Neural cell (in vitro differentiated cells): ENCODE data around the gene PANX2. TPM values are rescaled to one million over a fixed set of nuclear protein-coding genes. Genes with fewer than 3 reads are reported as not detected.
A peak's percentile ranks its signal among the peaks of the same experiment; 100 is the strongest.

Experiments used
- H2AFZ ChIP-seq: fragments of 200-600, 300-800 bp; sonication (generic), shearing (Covaris generic); 2 replicates; pipeline ENCODE4 v1.6.0; 2014; ENCODE audit warnings: low read depth, mild to moderate bottlenecking, antibody characterized with exemption, low read length, moderate library complexity
- H3F3A ChIP-seq: fragments of 200-600 bp; shearing (Covaris generic); 2 replicates; pipeline ENCODE4 v1.6.1; 2016; ENCODE audit warnings: mild to moderate bottlenecking, moderate library complexity, mixed read lengths, antibody characterized with exemption, low read length; ENCODE audit not compliant: insufficient read depth, poor library complexity, severe bottlenecking
- H3K27ac ChIP-seq: fragments of 200-600, 300-800 bp; sonication (generic), shearing (Covaris generic); 2 replicates; pipeline ENCODE4 v1.5.1; 2014; ENCODE audit warnings: mild to moderate bottlenecking, low read length, moderate library complexity
- H3K27me3 ChIP-seq: fragments of 300-800, 200-600 bp; sonication (generic), shearing (Covaris generic); 2 replicates; pipeline ENCODE4 v1.6.0; 2014; ENCODE audit warnings: mild to moderate bottlenecking, low read depth, low read length, moderate library complexity; ENCODE audit not compliant: insufficient read depth
- H3K36me3 ChIP-seq: fragments of 300-800, 200-600 bp; sonication (generic), shearing (Covaris generic); 2 replicates; pipeline ENCODE4 v1.5.1; 2014; ENCODE audit warnings: mild to moderate bottlenecking, antibody characterized with exemption, low read length, moderate library complexity; ENCODE audit not compliant: insufficient read depth
- H3K4me2 ChIP-seq: fragments of 300-800, 200-600 bp; sonication (generic), shearing (Covaris generic); 2 replicates; pipeline ENCODE4 v1.6.0; 2014; ENCODE audit warnings: mild to moderate bottlenecking, low read length
- H3K4me3 ChIP-seq: fragments of 300-800, 200-600 bp; sonication (generic), shearing (Covaris generic); 2 replicates; pipeline ENCODE4 v1.5.1; 2014; ENCODE audit warnings: mild to moderate bottlenecking, low read length, moderate library complexity
- H3K79me2 ChIP-seq: fragments of 200-600 bp; shearing (Covaris generic); replicated peaks from 2 replicates; pipeline ENCODE4 v1.6.0; 2014; ENCODE audit warnings: mild to moderate bottlenecking, low read length, moderate library complexity; ENCODE audit not compliant: insufficient read depth
- H3K9ac ChIP-seq: fragments of 300-800, 200-600 bp; sonication (generic), shearing (Covaris generic); 2 replicates; pipeline ENCODE4 v1.6.1; 2016; ENCODE audit warnings: mild to moderate bottlenecking, low read length, mixed read lengths
- H3K9me2 ChIP-seq: fragments of 200-600 bp; shearing (Covaris generic); 2 replicates; pipeline ENCODE4 v1.6.1; 2016; ENCODE audit warnings: mild to moderate bottlenecking, low read length, mixed read lengths; ENCODE audit not compliant: insufficient read depth
- H3K9me3 ChIP-seq: fragments of 200-600, 300-800 bp; sonication (generic), shearing (Covaris generic); 2 replicates; pipeline ENCODE4 v1.6.1; 2016; ENCODE audit warnings: mild to moderate bottlenecking, mixed run types, low read length, moderate library complexity, mixed read lengths
- H4K20me1 ChIP-seq: fragments of 200-600 bp; shearing (Covaris generic); 2 replicates; pipeline ENCODE4 v1.6.1; 2016; ENCODE audit warnings: mild to moderate bottlenecking, mixed run types; ENCODE audit not compliant: insufficient read depth
- EP300 ChIP-seq: fragments of 450-650 bp; conservative IDR thresholded peaks from 2 replicates; pipeline ENCODE4 v1.6.1; 2014; ENCODE audit warnings: antibody characterized with exemption, mild to moderate bottlenecking, moderate library complexity; ENCODE audit not compliant: poor library complexity, severe bottlenecking
- EZH2 ChIP-seq: fragments of 200-600, 300-800 bp; shearing (Covaris generic), sonication (generic); IDR thresholded peaks from 2 replicates; pipeline ENCODE4 v1.6.1; 2014; ENCODE audit warnings: antibody characterized with exemption, low read length, borderline replicate concordance, mild to moderate bottlenecking; ENCODE audit not compliant: insufficient read depth, poor library complexity, severe bottlenecking
- MXI1 ChIP-seq: fragments of 450-650 bp; conservative IDR thresholded peaks from 2 replicates; pipeline ENCODE4 v1.6.1; 2014; ENCODE audit warnings: antibody characterized with exemption, mild to moderate bottlenecking; ENCODE audit not compliant: poor library complexity, severe bottlenecking
- POLR2AphosphoS5 ChIP-seq: IDR thresholded peaks from 2 replicates; pipeline ENCODE4 v1.6.1; 2012
- RAD21 ChIP-seq: fragments of 450-650 bp; conservative IDR thresholded peaks from 2 replicates; pipeline ENCODE4 v1.6.1; 2014; ENCODE audit warnings: antibody characterized with exemption, mild to moderate bottlenecking, moderate library complexity
- SMC3 ChIP-seq: fragments of 450-650 bp; conservative IDR thresholded peaks from 2 replicates; pipeline ENCODE4 v1.6.1; 2014; ENCODE audit warnings: antibody characterized with exemption, mild to moderate bottlenecking, moderate library complexity; ENCODE audit not compliant: poor library complexity
- TAF1 ChIP-seq: IDR thresholded peaks from 2 replicates; pipeline ENCODE4 v1.6.1; 2012; ENCODE audit warnings: low read depth
- polyA plus RNA-seq: library from polyadenylated mRNA; depleted of rRNA; stranded (reverse); fragments of >200 nt; gene quantifications from 2 replicates; pipeline ENCODE4 v1.2.3, GENCODE V29; 2014
- TF ChIP-seq, protein P1 (sequence below): IDR thresholded peaks from 2 replicates; pipeline ENCODE4 v1.6.1; 2012; ENCODE audit warnings: borderline replicate concordance
- TF ChIP-seq, protein P2 (sequence below): fragments of 450-650 bp; IDR thresholded peaks from 2 replicates; pipeline ENCODE4 v1.5.1; 2014; ENCODE audit warnings: antibody characterized with exemption, mild to moderate bottlenecking, moderate library complexity; ENCODE audit not compliant: poor library complexity, severe bottlenecking

PANX2 gene
- polyA plus RNA-seq, 1 donor from 2014 or later, result 3.4 TPM

DNA sequence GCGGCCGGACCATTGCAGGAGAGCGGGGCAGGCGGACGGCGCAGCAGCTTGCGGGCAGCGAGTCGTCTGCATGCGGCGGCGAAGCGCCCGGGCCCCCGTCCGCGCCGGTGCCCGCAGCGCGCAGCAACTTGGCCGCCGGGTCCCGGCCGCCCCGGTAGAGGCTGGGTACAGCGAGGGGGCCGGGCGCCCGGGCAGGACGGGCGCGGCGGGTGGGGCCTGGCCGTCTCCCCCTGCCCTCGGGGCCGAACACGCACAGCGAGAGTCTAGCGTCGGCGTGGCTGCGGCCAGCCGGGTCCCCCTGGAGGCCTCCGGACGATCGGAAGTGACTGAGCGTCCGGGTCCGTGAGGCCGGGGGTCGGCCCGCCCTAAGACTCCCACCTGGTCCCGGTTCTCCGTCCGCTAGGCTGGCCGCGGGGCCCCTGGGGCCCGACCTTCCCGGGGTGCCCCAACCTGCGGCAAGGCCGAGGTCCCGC, 14.4 kb downstream of the PANX2 start:
- Histone ChIP-seq H3K4me3 (peak overlapping the region; percentile 60), H4K20me1 (no peaks in the 10 kb centered on the region), H3K4me2 (no peak overlapping the region), H3K79me2 (peaks cover 2% of the 10 kb centered on the region), H2AFZ (no peak overlapping the region), H3K36me3 (no peaks in the 10 kb centered on the region), H3K9me2 (no peaks in the 10 kb centered on the region), H3F3A (no peaks in the 10 kb centered on the region), H3K27ac (no peak overlapping the region), H3K27me3 (no peaks in the 10 kb centered on the region), H3K9ac (peak overlapping the region; percentile 34), H3K9me3 (no peaks in the 10 kb centered on the region)
- TF ChIP-seq, protein P1, sequence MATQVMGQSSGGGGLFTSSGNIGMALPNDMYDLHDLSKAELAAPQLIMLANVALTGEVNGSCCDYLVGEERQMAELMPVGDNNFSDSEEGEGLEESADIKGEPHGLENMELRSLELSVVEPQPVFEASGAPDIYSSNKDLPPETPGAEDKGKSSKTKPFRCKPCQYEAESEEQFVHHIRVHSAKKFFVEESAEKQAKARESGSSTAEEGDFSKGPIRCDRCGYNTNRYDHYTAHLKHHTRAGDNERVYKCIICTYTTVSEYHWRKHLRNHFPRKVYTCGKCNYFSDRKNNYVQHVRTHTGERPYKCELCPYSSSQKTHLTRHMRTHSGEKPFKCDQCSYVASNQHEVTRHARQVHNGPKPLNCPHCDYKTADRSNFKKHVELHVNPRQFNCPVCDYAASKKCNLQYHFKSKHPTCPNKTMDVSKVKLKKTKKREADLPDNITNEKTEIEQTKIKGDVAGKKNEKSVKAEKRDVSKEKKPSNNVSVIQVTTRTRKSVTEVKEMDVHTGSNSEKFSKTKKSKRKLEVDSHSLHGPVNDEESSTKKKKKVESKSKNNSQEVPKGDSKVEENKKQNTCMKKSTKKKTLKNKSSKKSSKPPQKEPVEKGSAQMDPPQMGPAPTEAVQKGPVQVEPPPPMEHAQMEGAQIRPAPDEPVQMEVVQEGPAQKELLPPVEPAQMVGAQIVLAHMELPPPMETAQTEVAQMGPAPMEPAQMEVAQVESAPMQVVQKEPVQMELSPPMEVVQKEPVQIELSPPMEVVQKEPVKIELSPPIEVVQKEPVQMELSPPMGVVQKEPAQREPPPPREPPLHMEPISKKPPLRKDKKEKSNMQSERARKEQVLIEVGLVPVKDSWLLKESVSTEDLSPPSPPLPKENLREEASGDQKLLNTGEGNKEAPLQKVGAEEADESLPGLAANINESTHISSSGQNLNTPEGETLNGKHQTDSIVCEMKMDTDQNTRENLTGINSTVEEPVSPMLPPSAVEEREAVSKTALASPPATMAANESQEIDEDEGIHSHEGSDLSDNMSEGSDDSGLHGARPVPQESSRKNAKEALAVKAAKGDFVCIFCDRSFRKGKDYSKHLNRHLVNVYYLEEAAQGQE, result no peak
- TF ChIP-seq POLR2AphosphoS5 (no peak), EZH2 (no peak), EP300 (no peak), SMC3 (no peak), MXI1 (no peak), RAD21 (no peak), TAF1 (no peak)
- TF ChIP-seq, protein P2, sequence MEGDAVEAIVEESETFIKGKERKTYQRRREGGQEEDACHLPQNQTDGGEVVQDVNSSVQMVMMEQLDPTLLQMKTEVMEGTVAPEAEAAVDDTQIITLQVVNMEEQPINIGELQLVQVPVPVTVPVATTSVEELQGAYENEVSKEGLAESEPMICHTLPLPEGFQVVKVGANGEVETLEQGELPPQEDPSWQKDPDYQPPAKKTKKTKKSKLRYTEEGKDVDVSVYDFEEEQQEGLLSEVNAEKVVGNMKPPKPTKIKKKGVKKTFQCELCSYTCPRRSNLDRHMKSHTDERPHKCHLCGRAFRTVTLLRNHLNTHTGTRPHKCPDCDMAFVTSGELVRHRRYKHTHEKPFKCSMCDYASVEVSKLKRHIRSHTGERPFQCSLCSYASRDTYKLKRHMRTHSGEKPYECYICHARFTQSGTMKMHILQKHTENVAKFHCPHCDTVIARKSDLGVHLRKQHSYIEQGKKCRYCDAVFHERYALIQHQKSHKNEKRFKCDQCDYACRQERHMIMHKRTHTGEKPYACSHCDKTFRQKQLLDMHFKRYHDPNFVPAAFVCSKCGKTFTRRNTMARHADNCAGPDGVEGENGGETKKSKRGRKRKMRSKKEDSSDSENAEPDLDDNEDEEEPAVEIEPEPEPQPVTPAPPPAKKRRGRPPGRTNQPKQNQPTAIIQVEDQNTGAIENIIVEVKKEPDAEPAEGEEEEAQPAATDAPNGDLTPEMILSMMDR, result no peak

DNA sequence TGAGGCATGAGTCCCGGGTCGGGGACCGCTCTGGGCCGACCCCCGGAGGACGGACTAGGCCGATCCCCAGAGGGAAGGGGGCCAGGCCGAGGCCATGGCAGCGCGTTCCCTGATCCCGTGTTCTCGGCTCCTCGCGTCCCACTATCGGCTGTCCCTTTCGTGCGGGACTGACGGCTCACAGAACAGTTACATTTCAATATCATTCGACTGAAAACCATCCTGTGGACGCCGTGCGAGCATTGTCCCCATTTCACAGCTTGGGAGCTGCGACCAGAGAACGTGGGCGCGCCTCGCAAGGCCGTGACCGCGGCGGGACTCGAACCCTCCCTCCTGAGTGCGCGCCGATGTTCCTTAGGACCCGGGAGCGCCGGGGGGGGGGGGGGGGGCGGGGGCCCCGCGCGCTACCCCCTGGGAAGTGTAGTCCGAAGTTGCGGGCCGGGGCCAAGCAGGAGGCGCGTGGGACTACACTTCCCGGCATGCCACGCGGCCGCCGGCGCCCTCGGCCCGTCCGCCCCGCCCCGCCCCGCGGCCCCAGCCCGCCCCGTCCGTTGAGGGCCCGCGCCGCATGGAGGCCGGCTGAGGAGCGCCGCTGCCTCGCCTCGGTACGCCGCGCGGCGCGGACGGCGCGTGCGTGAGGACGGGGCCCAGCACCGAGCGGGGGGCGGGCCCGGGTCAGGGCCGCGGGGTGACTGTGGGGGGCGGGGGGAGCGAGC, 15.0 kb downstream of the PANX2 start, which contains the start of gene TRABD:
Gene TRABD (plus strand): TSS at position 539 of the 713 bp plus-strand sequence. CDS start 7,148 bp downstream, outside the sequence.
- Histone ChIP-seq H3K4me3 (peak within 1 kb of the TSS; percentile 71), H3F3A (no peaks in the 10 kb centered on the region), H3K27ac (no peak within 1 kb of the TSS), H3K79me2 (peaks cover 2% of the 10 kb centered on the region), H2AFZ (no peak within 1 kb of the TSS), H3K4me2 (peak within 1 kb of the TSS; percentile 91), H3K9me3 (no peaks in the 10 kb centered on the region), H3K36me3 (no peaks in the 10 kb centered on the region), H4K20me1 (no peaks in the 10 kb centered on the region), H3K27me3 (no peaks in the 10 kb centered on the region), H3K9ac (peak within 1 kb of the TSS; percentile 62), H3K9me2 (no peaks in the 10 kb centered on the region)
- TF ChIP-seq, protein P1, result no peak
- TF ChIP-seq EZH2, result no peak
- TF ChIP-seq MXI1, result no peak
- TF ChIP-seq SMC3, result no peak
- TF ChIP-seq TAF1, result no peak
- TF ChIP-seq, protein P2, result no peak
- no peak for TF ChIP-seq EP300
- no peak for TF ChIP-seq RAD21
- TF ChIP-seq POLR2AphosphoS5, result no peak
